ENCODE measurements around the gene PLXDC2. TPM values are rescaled to one million over a fixed set of nuclear protein-coding genes. Genes with fewer than 3 reads are reported as not detected.

PLXDC2 gene
- total and polyA plus RNA-seq, 2 experiments from 2014 or later = 13.5 to 19.4 TPM

- TF ChIP-seq, protein P1, sequence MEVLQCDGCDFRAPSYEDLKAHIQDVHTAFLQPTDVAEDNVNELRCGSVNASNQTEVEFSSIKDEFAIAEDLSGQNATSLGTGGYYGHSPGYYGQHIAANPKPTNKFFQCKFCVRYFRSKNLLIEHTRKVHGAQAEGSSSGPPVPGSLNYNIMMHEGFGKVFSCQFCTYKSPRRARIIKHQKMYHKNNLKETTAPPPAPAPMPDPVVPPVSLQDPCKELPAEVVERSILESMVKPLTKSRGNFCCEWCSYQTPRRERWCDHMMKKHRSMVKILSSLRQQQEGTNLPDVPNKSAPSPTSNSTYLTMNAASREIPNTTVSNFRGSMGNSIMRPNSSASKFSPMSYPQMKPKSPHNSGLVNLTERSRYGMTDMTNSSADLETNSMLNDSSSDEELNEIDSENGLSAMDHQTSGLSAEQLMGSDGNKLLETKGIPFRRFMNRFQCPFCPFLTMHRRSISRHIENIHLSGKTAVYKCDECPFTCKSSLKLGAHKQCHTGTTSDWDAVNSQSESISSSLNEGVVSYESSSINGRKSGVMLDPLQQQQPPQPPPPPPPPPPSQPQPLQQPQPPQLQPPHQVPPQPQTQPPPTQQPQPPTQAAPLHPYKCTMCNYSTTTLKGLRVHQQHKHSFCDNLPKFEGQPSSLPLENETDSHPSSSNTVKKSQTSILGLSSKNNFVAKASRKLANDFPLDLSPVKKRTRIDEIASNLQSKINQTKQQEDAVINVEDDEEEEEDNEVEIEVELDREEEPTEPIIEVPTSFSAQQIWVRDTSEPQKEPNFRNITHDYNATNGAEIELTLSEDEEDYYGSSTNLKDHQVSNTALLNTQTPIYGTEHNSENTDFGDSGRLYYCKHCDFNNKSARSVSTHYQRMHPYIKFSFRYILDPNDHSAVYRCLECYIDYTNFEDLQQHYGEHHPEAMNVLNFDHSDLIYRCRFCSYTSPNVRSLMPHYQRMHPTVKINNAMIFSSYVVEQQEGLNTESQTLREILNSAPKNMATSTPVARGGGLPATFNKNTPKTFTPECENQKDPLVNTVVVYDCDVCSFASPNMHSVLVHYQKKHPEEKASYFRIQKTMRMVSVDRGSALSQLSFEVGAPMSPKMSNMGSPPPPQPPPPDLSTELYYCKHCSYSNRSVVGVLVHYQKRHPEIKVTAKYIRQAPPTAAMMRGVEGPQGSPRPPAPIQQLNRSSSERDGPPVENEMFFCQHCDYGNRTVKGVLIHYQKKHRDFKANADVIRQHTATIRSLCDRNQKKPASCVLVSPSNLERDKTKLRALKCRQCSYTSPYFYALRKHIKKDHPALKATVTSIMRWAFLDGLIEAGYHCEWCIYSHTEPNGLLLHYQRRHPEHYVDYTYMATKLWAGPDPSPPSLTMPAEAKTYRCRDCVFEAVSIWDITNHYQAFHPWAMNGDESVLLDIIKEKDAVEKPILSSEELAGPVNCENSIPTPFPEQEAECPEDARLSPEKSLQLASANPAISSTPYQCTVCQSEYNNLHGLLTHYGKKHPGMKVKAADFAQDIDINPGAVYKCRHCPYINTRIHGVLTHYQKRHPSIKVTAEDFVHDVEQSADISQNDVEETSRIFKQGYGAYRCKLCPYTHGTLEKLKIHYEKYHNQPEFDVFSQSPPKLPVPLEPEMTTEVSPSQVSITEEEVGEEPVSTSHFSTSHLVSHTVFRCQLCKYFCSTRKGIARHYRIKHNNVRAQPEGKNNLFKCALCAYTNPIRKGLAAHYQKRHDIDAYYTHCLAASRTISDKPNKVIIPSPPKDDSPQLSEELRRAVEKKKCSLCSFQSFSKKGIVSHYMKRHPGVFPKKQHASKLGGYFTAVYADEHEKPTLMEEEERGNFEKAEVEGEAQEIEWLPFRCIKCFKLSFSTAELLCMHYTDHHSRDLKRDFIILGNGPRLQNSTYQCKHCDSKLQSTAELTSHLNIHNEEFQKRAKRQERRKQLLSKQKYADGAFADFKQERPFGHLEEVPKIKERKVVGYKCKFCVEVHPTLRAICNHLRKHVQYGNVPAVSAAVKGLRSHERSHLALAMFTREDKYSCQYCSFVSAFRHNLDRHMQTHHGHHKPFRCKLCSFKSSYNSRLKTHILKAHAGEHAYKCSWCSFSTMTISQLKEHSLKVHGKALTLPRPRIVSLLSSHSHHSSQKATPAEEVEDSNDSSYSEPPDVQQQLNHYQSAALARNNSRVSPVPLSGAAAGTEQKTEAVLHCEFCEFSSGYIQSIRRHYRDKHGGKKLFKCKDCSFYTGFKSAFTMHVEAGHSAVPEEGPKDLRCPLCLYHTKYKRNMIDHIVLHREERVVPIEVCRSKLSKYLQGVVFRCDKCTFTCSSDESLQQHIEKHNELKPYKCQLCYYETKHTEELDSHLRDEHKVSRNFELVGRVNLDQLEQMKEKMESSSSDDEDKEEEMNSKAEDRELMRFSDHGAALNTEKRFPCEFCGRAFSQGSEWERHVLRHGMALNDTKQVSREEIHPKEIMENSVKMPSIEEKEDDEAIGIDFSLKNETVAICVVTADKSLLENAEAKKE (CRISPR knock-in tag; IDR thresholded peaks at IDR 0.05) = no peak
These were observed 217.2 kb downstream of the PLXDC2 start (continued) for GRCh38 chr10:20033476-20033875.

DNA sequence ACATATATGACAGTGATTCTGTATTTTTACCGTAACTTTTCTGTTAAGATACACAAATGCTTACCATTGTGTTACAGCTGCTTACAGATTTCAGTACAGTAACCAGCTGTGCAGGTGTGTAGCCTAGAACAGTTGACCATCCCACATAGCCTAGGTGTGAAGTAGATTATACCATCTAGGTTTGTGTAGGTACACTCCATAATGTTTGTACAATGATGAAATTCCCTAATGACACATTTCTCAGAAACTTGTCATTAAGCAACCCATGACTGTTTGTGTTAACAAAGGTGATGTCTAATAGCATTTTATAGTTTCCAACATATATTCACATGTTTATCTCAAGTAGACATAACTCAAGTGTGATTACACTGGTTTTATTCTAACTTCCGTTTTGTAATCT lies 218.5 kb downstream of the PLXDC2 start:
- H3K79me2 ChIP-seq (replicated peaks; ENCODE audit: insufficient read depth) = peaks cover 6% of the 10 kb centered on the region; the same call in 1 of the 2 replicates
- no peak overlapping the region for H2AFZ ChIP-seq
- TF ChIP-seq ZNF114 (CRISPR knock-in tag; IDR thresholded peaks at IDR 0.05) = no peak
- TF ChIP-seq STAT1 (IDR thresholded peaks at IDR 0.05; ENCODE audit: unreplicated experiment) = no peak
- TF ChIP-seq, protein P2, sequence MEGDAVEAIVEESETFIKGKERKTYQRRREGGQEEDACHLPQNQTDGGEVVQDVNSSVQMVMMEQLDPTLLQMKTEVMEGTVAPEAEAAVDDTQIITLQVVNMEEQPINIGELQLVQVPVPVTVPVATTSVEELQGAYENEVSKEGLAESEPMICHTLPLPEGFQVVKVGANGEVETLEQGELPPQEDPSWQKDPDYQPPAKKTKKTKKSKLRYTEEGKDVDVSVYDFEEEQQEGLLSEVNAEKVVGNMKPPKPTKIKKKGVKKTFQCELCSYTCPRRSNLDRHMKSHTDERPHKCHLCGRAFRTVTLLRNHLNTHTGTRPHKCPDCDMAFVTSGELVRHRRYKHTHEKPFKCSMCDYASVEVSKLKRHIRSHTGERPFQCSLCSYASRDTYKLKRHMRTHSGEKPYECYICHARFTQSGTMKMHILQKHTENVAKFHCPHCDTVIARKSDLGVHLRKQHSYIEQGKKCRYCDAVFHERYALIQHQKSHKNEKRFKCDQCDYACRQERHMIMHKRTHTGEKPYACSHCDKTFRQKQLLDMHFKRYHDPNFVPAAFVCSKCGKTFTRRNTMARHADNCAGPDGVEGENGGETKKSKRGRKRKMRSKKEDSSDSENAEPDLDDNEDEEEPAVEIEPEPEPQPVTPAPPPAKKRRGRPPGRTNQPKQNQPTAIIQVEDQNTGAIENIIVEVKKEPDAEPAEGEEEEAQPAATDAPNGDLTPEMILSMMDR (conservative IDR thresholded peaks at IDR 0.05; ENCODE audit: low read depth in 2 of 2) = no peak
- TF ChIP-seq, protein P3, sequence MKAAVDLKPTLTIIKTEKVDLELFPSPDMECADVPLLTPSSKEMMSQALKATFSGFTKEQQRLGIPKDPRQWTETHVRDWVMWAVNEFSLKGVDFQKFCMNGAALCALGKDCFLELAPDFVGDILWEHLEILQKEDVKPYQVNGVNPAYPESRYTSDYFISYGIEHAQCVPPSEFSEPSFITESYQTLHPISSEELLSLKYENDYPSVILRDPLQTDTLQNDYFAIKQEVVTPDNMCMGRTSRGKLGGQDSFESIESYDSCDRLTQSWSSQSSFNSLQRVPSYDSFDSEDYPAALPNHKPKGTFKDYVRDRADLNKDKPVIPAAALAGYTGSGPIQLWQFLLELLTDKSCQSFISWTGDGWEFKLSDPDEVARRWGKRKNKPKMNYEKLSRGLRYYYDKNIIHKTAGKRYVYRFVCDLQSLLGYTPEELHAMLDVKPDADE (IDR thresholded peaks at IDR 0.05) = no peak
- ATAC-seq (no peak), DNase-seq (ENCODE audit: low spot score) (no peak)
- no peak overlapping the region for H3K27ac ChIP-seq (ENCODE audit: low read depth)
- no peaks in the 10 kb centered on the region for H3K27me3 Mint-ChIP-seq (ENCODE audit: insufficient read depth, low read depth, poor library complexity)
- no peak overlapping the region for H3K4me3 ChIP-seq
- peaks cover 15% of the 10 kb centered on the region; the same call in 1 of the 2 replicates for H3K4me1 ChIP-seq (ENCODE audit: insufficient read depth)
- peaks cover 22% of the 10 kb centered on the region for H3K4me1 Mint-ChIP-seq
- H3K4me2 ChIP-seq = no peak overlapping the region
- H3K4me3 Mint-ChIP-seq = no peak overlapping the region
- no peaks in the 10 kb centered on the region for H3K9me3 Mint-ChIP-seq
- no peaks in the 10 kb centered on the region for H3K27me3 ChIP-seq (ENCODE audit: insufficient read depth)
- no peaks in the 10 kb centered on the region for H3K36me3 ChIP-seq (ENCODE audit: insufficient read depth)
- H3K9me2 ChIP-seq (ENCODE audit: insufficient read depth) = no peaks in the 10 kb centered on the region
- H3F3A ChIP-seq (replicated peaks; ENCODE audit: low read depth) = no peaks in the 10 kb centered on the region
- H3K36me3 Mint-ChIP-seq (ENCODE audit: low read depth) = no peaks in the 10 kb centered on the region
- H3K27ac Mint-ChIP-seq = no peak overlapping the region
- H4K20me1 ChIP-seq (replicated peaks; ENCODE audit: insufficient read depth) = no peaks in the 10 kb centered on the region
